HepG2 (cell line): ENCODE measurements around the gene ACTR3. TPM values are rescaled to one million over a fixed set of nuclear protein-coding genes. Genes with fewer than 3 reads are reported as not detected.

Experiments
- GTF3A ChIP-seq: sonication (generic); formaldehyde crosslinking; conservative IDR thresholded peaks from 2 replicates; pipeline ENCODE4 v1.4.0; 2020; ENCODE audit warnings: mild to moderate bottlenecking, missing genetic modification reagents
- HIVEP1 ChIP-seq: sonication (generic); formaldehyde crosslinking; IDR thresholded peaks from 2 replicates; pipeline ENCODE4 v1.4.0; 2020; ENCODE audit warnings: mild to moderate bottlenecking, missing genetic modification reagents
- MATR3 ChIP-seq: sonication (generic); formaldehyde crosslinking; IDR thresholded peaks from 2 replicates; pipeline ENCODE4 v1.4.0; 2020; ENCODE audit warnings: missing genetic modification reagents
- SNAPC2 ChIP-seq: sonication (generic); formaldehyde crosslinking; IDR thresholded peaks from 2 replicates; pipeline ENCODE4 v1.8.1; 2022; ENCODE audit warnings: mild to moderate bottlenecking, missing genetic modification reagents
- SYNCRIP ChIP-seq: fragments of 200-400 bp; formaldehyde crosslinking; IDR thresholded peaks from 2 replicates; pipeline ENCODE4 v1.6.1; 2018; ENCODE audit warnings: mild to moderate bottlenecking, low read depth, low read length; ENCODE audit not compliant: insufficient read depth
- ZNF263 ChIP-seq: sonication (generic); formaldehyde crosslinking; IDR thresholded peaks from 2 replicates; pipeline ENCODE4 v1.4.0; 2020; ENCODE audit warnings: missing genetic modification reagents
- ZNF33B ChIP-seq: sonication (generic); formaldehyde crosslinking; IDR thresholded peaks from 2 replicates; pipeline ENCODE4 v1.5.1; 2020; ENCODE audit warnings: mild to moderate bottlenecking, missing genetic modification reagents
- ZNF350 ChIP-seq: sonication (generic); formaldehyde crosslinking; IDR thresholded peaks from 2 replicates; pipeline ENCODE4 v1.4.0; 2020; ENCODE audit warnings: mild to moderate bottlenecking, low read depth, missing genetic modification reagents, borderline replicate concordance
- ZNF552 ChIP-seq: sonication (generic); formaldehyde crosslinking; IDR thresholded peaks from 2 replicates; pipeline ENCODE4 v1.9.0; 2022; ENCODE audit warnings: missing genetic modification reagents, mild to moderate bottlenecking, borderline replicate concordance
- polyA plus RNA-seq, 8 experiments: library from polyadenylated mRNA; depleted of rRNA in 3 of 8; stranded (reverse) in 7 of 8; unstranded in 1 of 8; fragments of >200 nt; fragmentation: Illumina TruSeq in 4 of 8; extraction: Trizol in 4 of 8; gene quantifications; 2 replicates each; pipeline versions ENCODE4 v1.2.1 to v1.2.3, GENCODE V29; 2011 to 2016; ENCODE audit warnings: low read depth in 4 of 8, missing spikeins in 1 of 8, mixed read lengths in 1 of 8; ENCODE audit not compliant: insufficient read depth in 1 of 8
- total RNA-seq, 5 experiments: library from RNA; depleted of rRNA; stranded (reverse); fragments of >200 nt; fragmentation: Illumina TruSeq; extraction: Trizol; gene quantifications; 2 replicates each; pipeline ENCODE4 v1.2.3, GENCODE V29; 2016; ENCODE audit warnings: low read depth in 1 of 5
- TF ChIP-seq, protein P1 (sequence below): sonication (generic); formaldehyde crosslinking; conservative IDR thresholded peaks from 2 replicates; pipeline ENCODE4 v1.8.0; 2022; ENCODE audit warnings: missing genetic modification reagents
- TF ChIP-seq, protein P2 (sequence below): sonication (generic); formaldehyde crosslinking; IDR thresholded peaks from 2 replicates; pipeline ENCODE4 v1.5.0; 2020; ENCODE audit warnings: missing genetic modification reagents, mild to moderate bottlenecking, borderline replicate concordance
- TF ChIP-seq, protein P3 (sequence below): IDR thresholded peaks from 2 replicates; pipeline ENCODE4 v1.6.1; 2018; ENCODE audit warnings: missing genetic modification reagents
- TF ChIP-seq, protein P4 (sequence below): sonication (generic); formaldehyde crosslinking; IDR thresholded peaks from 2 replicates; pipeline ENCODE4 v1.4.0; 2020; ENCODE audit warnings: mild to moderate bottlenecking, missing genetic modification reagents
- TF ChIP-seq, protein P5 (sequence below): sonication (generic); formaldehyde crosslinking; IDR thresholded peaks from 2 replicates; pipeline ENCODE4 v1.4.0; 2020; ENCODE audit warnings: missing genetic modification reagents

The ACTR3 gene
- total and polyA plus RNA-seq, 2 of the 13 experiments (the other 11 are each of a cell fraction or from before 2014, with no cell fraction given), result 123 to 225 TPM

DNA sequence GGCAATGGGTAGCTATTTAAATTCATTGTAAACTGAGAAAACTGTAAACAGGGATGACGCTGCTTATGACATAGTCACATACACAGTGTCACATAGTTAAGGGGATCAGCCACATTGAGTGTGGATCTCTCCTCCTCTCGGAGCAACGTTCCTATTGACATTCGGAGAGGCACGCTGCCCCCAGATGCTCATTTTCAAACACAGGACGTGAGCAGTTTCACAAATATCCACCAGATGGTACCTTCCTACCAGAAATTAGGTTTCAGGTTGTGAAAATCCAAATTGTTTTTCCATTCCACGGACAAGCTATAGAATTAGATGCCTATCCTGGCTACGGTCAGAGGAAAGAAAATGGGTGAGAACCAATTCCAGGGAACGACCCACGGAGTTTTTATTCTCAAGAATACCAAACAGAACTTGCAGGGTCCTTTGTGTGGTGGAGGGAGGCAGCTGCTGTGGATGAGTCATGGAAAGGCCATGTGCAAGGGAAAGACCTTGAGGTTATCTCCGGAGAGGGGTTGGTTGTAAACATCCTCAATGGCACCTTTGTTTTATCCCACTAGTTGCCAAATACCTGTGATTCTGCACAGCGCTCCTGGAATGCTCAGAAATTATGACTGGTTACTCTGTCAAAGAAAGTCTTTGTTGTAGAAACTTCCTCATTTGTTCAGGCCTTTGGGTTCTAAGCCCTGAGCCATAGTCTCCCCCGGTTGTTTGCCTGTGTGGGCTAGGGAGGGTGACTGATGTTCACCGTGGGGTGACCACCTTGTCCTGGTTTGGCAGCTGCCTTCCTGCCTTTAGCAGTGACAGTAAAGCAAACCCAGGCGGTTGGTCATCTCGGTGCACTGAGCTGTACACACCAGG, 88.0 kb downstream of the ACTR3 start (continued):
- TF ChIP-seq, protein P1, sequence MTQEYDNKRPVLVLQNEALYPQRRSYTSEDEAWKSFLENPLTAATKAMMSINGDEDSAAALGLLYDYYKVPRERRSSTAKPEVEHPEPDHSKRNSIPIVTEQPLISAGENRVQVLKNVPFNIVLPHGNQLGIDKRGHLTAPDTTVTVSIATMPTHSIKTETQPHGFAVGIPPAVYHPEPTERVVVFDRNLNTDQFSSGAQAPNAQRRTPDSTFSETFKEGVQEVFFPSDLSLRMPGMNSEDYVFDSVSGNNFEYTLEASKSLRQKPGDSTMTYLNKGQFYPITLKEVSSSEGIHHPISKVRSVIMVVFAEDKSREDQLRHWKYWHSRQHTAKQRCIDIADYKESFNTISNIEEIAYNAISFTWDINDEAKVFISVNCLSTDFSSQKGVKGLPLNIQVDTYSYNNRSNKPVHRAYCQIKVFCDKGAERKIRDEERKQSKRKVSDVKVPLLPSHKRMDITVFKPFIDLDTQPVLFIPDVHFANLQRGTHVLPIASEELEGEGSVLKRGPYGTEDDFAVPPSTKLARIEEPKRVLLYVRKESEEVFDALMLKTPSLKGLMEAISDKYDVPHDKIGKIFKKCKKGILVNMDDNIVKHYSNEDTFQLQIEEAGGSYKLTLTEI (CRISPR knock-in tag), result no peak
- TF ChIP-seq ZNF350, result peak; percentile 96
- no peak for TF ChIP-seq MATR3 (CRISPR knock-in tag)
- TF ChIP-seq, protein P2, sequence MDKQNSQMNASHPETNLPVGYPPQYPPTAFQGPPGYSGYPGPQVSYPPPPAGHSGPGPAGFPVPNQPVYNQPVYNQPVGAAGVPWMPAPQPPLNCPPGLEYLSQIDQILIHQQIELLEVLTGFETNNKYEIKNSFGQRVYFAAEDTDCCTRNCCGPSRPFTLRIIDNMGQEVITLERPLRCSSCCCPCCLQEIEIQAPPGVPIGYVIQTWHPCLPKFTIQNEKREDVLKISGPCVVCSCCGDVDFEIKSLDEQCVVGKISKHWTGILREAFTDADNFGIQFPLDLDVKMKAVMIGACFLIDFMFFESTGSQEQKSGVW (CRISPR knock-in tag), result no peak; the same call in 1 of the 2 replicates
- TF ChIP-seq GTF3A (CRISPR knock-in tag), result no peak
- TF ChIP-seq, protein P3, sequence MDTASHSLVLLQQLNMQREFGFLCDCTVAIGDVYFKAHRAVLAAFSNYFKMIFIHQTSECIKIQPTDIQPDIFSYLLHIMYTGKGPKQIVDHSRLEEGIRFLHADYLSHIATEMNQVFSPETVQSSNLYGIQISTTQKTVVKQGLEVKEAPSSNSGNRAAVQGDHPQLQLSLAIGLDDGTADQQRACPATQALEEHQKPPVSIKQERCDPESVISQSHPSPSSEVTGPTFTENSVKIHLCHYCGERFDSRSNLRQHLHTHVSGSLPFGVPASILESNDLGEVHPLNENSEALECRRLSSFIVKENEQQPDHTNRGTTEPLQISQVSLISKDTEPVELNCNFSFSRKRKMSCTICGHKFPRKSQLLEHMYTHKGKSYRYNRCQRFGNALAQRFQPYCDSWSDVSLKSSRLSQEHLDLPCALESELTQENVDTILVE (CRISPR knock-in tag), result peak; percentile 19; the same call in 1 of the 2 replicates
- no peak for TF ChIP-seq ZNF33B
- no peak for TF ChIP-seq ZNF263
- TF ChIP-seq HIVEP1 (CRISPR knock-in tag), result peak; percentile 34
- TF ChIP-seq, protein P4, sequence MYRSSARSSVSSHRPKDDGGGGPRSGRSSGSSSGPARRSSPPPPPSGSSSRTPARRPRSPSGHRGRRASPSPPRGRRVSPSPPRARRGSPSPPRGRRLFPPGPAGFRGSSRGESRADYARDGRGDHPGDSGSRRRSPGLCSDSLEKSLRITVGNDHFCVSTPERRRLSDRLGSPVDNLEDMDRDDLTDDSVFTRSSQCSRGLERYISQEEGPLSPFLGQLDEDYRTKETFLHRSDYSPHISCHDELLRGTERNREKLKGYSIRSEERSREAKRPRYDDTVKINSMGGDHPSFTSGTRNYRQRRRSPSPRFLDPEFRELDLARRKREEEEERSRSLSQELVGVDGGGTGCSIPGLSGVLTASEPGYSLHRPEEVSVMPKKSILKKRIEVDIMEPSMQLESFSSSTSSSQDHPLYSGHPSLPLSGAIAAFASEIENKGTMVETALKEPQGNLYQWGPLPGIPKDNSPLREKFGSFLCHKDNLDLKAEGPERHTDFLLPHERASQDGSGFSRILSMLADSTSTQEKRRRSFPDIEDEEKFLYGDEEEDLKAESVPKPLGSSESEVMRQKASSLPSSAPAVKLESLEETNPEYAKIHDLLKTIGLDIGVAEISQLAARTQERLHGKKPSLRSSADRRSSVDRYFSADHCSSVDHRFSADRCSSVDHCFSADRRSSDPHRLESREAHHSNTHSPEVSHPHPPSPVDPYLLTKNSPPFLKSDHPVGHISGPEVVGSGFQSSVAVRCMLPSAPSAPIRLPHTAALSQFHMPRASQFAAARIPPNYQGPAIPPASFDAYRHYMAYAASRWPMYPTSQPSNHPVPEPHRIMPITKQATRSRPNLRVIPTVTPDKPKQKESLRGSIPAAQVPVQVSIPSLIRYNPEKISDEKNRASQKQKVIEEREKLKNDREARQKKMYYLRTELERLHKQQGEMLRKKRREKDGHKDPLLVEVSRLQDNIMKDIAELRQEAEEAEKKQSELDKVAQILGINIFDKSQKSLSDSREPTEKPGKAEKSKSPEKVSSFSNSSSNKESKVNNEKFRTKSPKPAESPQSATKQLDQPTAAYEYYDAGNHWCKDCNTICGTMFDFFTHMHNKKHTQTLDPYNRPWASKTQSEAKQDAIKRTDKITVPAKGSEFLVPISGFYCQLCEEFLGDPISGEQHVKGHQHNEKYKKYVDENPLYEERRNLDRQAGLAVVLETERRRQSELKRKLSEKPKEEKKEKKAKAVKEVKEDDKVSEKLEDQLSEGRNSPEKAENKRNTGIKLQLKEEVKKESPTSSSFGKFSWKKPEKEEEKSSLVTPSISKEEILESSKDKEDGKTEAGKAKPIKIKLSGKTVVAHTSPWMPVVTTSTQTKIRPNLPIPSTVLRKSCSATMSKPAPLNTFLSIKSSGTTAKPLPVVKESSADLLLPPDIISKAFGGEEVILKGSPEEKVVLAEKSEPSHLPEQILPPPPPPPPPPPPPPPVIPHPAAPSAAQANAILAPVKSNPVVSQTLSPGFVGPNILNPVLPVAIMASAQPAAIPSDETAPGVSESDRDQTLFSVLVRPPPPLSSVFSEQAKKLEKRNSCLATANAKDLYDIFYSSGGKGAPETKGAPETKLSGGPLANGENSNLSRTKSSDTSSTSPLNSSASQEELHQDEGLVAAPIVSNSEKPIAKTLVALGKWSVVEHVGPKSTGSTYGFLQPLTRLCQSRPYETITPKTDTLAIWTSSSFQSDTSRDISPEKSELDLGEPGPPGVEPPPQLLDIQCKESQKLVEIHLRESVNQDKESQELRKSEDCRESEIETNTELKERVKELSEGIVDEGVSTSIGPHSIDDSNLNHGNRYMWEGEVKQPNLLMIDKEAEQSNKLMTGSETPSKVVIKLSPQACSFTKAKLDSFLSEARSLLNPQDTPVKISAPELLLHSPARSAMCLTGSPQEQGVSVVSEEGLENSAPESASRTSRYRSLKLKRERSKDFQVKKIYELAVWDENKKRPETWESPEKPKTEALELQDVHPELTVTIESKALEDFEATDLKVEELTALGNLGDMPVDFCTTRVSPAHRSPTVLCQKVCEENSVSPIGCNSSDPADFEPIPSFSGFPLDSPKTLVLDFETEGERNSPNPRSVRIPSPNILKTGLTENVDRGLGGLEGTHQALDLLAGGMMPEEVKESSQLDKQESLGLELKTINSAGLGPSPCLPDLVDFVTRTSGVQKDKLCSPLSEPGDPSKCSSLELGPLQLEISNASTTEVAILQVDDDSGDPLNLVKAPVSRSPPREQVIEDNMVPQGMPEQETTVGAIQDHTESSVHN (CRISPR knock-in tag), result 0 out of 2 replicates have a peak, but pooled peaks have one; percentile 54
- TF ChIP-seq, protein P5, sequence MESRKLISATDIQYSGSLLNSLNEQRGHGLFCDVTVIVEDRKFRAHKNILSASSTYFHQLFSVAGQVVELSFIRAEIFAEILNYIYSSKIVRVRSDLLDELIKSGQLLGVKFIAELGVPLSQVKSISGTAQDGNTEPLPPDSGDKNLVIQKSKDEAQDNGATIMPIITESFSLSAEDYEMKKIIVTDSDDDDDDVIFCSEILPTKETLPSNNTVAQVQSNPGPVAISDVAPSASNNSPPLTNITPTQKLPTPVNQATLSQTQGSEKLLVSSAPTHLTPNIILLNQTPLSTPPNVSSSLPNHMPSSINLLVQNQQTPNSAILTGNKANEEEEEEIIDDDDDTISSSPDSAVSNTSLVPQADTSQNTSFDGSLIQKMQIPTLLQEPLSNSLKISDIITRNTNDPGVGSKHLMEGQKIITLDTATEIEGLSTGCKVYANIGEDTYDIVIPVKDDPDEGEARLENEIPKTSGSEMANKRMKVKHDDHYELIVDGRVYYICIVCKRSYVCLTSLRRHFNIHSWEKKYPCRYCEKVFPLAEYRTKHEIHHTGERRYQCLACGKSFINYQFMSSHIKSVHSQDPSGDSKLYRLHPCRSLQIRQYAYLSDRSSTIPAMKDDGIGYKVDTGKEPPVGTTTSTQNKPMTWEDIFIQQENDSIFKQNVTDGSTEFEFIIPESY (CRISPR knock-in tag), result peak; percentile 80
- peak; percentile 83; the same call in 1 of the 2 replicates for TF ChIP-seq ZNF552 (CRISPR knock-in tag)
- no peak for TF ChIP-seq SNAPC2 (CRISPR knock-in tag)
- no peak for TF ChIP-seq SYNCRIP
